Hematopoietic multipotent progenitor cell treated with erythropoietin and hydrocortisone succinate and interleukin-3 and kit ligand, for 17 days (in vitro differentiated cells): ENCODE results near the gene LMO2.
A peak's percentile ranks its signal among the peaks of the same experiment; 100 is the strongest.
"Not testable (repeated sequence)": the region's sequence is repeated elsewhere in the genome, so short reads cannot be mapped to it uniquely, and the experiment has no call there.

Experiments
- DNase-seq: peaks from one replicate; pipeline ENCODE4 v3.0.0-alpha.2; 2015; ENCODE audit warnings: low spot score

The LMO2 gene

DNA sequence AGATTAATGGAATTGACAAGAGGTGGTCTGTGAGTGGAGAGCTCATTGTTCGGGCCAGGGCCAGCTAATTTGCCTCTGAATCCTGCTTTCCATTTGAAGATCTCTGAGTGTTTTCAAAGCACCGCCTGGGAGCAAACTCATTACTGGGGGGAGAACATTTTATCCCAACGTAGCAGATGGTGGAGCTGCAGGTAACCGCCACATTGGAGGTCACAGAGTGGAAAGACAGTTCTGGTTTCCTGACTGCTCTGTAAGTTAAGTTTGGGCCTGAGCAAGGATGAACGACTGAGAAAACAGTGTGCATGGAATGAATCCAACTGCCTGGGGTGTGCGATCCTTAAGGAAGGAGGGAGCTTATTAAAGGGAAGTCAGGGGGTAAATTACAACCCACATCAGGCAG is 30.5 kb downstream of the LMO2 start:
- DNase-seq: no peak

DNA sequence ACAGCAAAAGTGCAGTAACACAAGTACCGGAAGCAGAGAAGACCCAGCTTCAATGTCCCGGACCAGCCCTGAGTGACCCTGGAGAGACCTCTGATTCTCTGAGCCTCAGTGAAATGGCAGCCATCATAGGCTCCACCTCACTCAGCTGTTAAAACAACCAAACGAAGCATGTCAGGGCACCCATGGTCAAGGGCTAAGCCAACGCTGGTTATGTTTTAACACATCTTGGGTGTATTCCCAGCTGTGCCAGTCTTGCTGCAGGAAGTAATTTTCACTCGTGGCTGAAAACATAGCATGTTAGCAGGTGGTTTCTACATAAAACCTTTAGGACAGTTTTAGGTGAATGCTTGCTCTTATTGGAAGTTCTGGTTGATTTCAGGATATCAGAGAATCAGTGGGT is 30.9 kb downstream of the LMO2 start:
- DNase-seq: no peak

DNA sequence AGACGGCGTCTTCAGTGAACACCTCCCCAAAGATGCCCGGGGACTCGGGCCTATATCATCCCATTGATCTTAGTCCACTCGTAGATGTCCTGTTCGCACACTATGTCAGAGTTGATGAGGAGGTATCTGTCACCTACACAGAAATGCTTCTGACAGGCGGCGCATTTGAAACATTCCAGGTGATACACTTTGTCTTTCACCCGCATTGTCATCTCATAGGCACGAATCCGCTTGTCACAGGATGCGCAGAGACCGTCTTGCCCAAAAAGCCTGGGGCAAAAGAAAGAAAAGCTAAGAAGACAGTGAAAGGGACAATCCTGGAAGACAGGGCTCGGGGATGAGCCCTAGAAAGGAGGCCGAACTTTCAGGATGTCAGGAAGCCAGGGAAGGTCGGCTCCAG is 32.6 kb downstream of the LMO2 start:
- DNase-seq: no peak

- DNase-seq: peak; percentile 89
Observed at GRCh38 chr11:33857933-33858371, 33.9 kb downstream of the LMO2 start.

DNA sequence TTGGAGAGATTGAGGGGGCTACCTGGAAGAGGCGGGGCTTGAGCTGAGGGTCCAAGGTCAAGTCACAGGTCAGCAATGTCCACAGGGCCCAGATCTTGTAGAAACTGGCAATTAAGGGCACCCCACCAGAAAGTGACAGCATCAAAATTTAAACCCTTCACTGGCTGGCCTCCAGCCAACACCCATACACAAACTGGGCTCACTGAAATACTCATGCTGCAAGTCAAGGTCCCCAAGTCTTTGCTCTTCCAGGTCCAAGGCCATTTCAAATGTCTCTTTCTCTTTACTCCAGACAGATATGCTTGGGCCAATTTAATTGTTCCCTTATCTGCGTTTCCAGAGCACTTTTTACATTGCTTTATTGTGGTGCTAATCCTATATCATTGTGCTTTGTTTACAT is 36.4 kb downstream of the LMO2 start:
- no peak for DNase-seq

GRCh38 chr11:33848717-33849390 is 43.0 kb downstream of the LMO2 start:
- DNase-seq: no peak

- no peak for DNase-seq
Observed at GRCh38 chr11:33847251-33847650, 44.6 kb downstream of the LMO2 start.

DNA sequence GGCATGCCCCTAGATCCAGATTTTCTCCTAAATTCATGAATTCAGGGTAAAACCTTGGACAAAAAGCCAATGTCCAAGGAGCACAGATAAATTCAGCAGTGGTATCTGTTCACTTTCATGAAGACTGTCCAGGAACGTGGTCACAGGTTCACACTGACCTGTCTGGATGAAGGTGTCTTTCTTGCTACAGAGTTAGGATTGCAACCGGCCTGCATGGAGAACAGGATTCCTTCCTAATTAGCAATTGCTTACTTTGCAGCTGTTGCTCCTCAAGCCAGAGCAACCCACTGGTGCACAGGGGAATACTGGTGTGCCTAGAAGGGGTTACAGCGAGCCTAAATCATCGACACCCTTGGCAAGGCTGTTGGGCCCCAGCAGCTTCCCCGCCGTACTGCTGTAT is 47.6 kb downstream of the LMO2 start:
- DNase-seq: no peak

- DNase-seq: no peak
Observed at GRCh38 chr11:33843018-33843417, 48.9 kb downstream of the LMO2 start.

DNA sequence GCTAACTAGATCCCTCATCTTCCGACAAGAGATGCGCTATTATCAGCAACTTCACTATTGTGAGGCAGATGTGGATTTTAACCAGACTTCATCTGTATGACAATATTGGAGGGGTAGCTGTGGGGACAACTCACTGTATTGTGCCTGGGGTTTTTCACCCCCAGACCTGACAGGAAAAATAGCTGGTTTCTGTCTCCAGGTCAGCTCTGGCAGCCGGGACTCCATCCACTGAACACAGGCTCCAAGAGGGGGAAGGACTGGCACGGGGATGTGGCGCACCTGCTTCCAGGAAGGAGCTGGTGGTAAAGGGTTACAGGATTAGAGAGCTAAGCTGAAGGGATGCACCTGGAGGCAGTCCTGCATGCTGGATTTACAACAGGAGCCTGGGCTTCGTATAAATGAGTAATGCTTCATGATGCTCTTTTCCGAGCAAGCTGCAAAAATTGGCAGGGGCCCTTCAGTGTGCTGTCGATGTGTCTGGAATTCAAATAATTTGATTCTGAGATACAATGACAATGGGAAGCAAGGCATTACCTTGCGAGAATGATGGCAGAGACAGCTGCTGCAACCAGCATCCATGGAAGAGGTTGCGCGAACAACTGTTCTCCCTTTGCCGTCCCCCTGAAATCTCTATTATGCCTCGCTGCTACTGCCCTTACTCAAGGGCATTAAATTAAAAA is 49.5 kb downstream of the LMO2 start:
- DNase-seq: no peak

GRCh38 chr11:33838234-33838633 is 53.6 kb downstream of the LMO2 start:
- DNase-seq: not testable (repeated sequence)

DNA sequence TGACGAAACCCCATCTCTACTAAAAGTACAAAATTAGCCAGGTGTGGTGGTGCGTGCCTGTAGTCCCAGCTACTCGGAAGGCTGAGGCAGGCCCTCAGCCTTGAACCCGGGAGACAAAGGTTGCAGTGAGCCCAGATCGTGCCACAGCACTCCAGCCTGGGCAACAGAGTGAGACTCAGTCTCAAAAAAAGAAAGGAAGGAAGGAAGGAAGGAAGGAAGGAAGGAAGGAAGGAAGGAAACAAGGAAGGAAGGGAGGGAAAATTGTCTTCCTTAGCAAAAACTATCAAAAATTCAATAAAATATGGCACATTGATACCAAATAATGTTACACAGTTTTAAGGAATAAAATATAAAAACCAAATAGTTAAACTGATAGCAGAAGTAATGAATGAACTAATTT is 54.5 kb downstream of the LMO2 start:
- not testable (repeated sequence) for DNase-seq

DNA sequence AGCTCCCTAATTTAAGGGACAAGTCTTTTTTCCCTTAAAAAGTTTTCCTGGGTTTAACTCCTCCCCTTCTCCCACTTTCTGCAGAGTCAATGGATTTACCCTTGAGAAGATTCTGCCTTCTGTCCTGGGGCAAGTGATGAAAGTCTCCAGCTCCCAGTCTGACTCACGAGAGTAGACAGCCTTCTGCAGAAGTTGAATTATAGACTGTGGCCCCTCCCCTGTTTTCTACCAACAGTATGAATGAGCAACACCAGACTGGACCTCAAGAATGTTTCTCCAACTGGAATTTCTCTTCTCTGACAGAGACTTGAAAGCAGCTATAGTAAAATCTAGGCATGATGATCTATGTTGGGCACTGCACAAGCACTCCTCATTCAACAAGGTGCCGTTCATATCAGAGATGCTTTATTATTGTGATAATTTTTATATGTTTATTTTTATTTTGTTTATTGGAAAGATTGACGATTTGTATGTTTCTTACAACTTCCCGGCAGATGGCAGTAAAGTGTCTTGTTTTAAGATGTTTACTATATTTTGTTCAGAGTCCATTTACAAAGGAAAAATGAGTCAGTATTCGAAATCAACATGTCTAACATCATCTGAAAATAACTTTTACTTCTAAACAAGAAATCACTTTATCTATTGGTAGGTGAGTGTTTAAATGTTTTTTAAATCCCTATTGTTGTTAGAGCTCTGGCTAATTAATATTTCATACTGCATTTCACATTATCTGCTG is 56.6 kb downstream of the LMO2 start:
- DNase-seq: peak; percentile 63

DNA sequence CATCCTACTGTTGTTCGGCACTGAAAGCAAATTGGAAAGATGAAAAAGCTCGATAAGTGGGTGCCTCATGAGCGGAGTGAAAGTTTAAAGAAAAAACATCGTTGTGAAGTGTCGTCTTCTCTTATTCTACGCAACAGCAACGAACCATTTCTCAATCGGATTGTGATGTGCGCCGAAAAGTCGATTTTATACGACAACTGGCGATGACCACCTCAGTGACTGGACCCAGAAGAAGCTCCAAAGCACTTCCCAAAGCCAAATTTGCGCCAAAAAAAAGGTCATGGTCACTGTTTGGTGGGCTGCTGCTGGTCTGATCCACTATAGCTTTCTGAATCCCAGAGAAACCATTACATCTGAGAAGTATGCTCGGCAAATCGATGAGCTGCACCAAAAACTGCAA is 59.2 kb downstream of the LMO2 start:
- no peak for DNase-seq

DNA sequence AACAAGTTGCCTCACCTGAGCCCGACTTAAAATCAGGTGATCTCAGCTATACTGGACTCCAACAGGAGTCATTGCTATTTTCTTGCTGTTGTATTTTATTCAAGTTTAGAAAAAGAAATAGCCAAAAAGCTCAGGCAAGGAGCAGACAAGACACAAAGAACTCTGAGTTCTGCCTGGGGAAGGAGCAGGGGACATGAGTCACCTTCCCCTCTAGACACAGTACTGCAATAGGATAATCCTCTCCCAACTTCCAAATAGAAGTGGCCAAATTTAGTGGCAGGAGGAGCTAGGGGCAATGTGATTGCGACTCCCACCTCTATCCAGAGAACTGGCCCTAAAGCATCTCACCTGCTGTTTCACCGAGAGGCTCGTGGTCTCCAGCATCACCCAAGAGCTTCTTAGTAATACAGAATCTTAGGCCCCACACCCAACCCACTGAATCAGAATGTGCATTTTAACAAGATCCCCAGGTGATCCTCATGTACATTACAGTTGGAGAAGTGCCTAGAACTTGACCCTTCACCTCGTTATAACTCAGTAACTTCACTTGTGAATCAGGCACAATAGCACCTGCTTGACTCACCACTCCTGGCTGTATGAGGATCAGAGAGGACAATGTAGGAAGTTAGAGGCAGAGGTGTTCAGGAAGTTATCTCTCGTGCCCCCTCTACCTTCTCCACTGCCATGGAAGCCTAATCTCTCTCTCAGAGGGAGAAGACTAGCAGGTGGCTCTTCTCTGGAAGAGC is 60.8 kb downstream of the LMO2 start:
- DNase-seq: no peak

- peak; percentile 51 for DNase-seq
Observed at GRCh38 chr11:33829430-33830141, 62.3 kb downstream of the LMO2 start.

GRCh38 chr11:33828604-33829429 is 63.1 kb downstream of the LMO2 start:
- no peak for DNase-seq

DNA sequence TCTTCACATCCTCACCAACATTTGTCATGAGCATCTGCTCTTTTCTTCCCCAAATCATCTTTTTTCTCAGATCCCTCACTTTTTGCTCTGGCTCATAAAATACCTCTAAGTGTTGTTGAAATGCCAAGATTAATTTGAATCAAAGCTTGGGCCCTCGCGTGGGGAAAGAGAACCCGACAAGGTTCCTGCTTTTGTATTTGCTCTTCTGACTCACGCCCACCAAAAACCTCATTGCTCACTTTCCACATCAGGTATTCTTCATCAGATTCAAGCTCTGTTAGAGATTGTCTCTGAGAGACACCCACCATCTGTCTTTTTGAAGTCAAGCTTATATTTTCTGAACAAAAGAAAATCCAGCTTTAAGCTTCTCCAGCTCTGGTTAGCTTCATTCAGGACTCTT is 64.7 kb downstream of the LMO2 start:
- DNase-seq: no peak

GRCh38 chr11:33825854-33826560 is 65.9 kb downstream of the LMO2 start:
- DNase-seq: no peak

- not testable (repeated sequence) for DNase-seq
Observed at GRCh38 chr11:33822981-33823380, 68.9 kb downstream of the LMO2 start.
